Hepatocyte (in vitro differentiated cells): ENCODE data around the gene CBR1. TPM values are rescaled to one million over a fixed set of nuclear protein-coding genes. Genes with fewer than 3 reads are reported as not detected.

Experiments
- DNase-seq: peaks from one replicate; pipeline ENCODE4 v3.0.0-alpha.2; 2016; ENCODE audit warnings: low spot score
- H2AFZ ChIP-seq: fragments of 200-600 bp; sonication (generic); 2 replicates; pipeline ENCODE4 v1.6.0; 2016; ENCODE audit warnings: antibody characterized with exemption, mild to moderate bottlenecking
- H3K27ac ChIP-seq: fragments of 200-600 bp; sonication (generic); 2 replicates; pipeline ENCODE4 v1.5.1; 2016; ENCODE audit warnings: mild to moderate bottlenecking
- H3K27me3 ChIP-seq: fragments of 200-600 bp; sonication (generic); 2 replicates; pipeline ENCODE4 v1.6.1; 2016
- H3K36me3 ChIP-seq: fragments of 200-600 bp; sonication (generic); replicated peaks from 2 replicates; pipeline ENCODE4 v1.5.1; 2016; ENCODE audit warnings: low read depth; ENCODE audit not compliant: insufficient read depth
- H3K4me1 ChIP-seq: fragments of 200-600 bp; sonication (generic); 2 replicates; pipeline ENCODE4 v1.5.1; 2016; ENCODE audit warnings: mild to moderate bottlenecking, moderate library complexity; ENCODE audit not compliant: insufficient read depth
- H3K4me2 ChIP-seq: fragments of 200-600 bp; sonication (generic); 2 replicates; pipeline ENCODE4 v1.6.0; 2016
- H3K4me3 ChIP-seq: fragments of 200-600 bp; sonication (generic); 2 replicates; pipeline ENCODE4 v1.5.1; 2016; ENCODE audit warnings: mild to moderate bottlenecking
- H3K79me2 ChIP-seq: fragments of 200-600 bp; sonication (generic); 2 replicates; pipeline ENCODE4 v1.6.0; 2017; ENCODE audit warnings: mild to moderate bottlenecking
- H3K9me2 ChIP-seq: fragments of 200-600 bp; sonication (generic); replicated peaks from 2 replicates; pipeline ENCODE4 v1.6.0; 2017; ENCODE audit warnings: mild to moderate bottlenecking; ENCODE audit not compliant: insufficient read depth
- H3K9me3 ChIP-seq: fragments of 200-600 bp; sonication (generic); 2 replicates; pipeline ENCODE4 v1.5.1; 2016; ENCODE audit warnings: low read depth, mild to moderate bottlenecking
- H4K20me1 ChIP-seq: fragments of 200-600 bp; sonication (generic); 2 replicates; pipeline ENCODE4 v1.6.0; 2016; ENCODE audit warnings: mild to moderate bottlenecking; ENCODE audit not compliant: insufficient read depth, poor library complexity, severe bottlenecking
- EZH2 ChIP-seq: fragments of 200-600 bp; sonication (generic); IDR thresholded peaks from 2 replicates; pipeline ENCODE4 v1.6.1; 2016; ENCODE audit warnings: antibody characterized with exemption, mild to moderate bottlenecking, borderline replicate concordance
- EZH2phosphoT487 ChIP-seq: fragments of 200-600 bp; sonication (generic); IDR thresholded peaks from one replicate; pipeline ENCODE4 v1.6.1; 2018; ENCODE audit warnings: antibody characterized with exemption, mild to moderate bottlenecking, low read depth, moderate library complexity; ENCODE audit not compliant: unreplicated experiment, severe bottlenecking
- WGBS: methylation state at CpG from one replicate; pipeline ENCODE4 v1.1.6; 2016; ENCODE audit warnings: low lambda C conversion rate; ENCODE audit errors: missing lambda C conversion rate; 5-methylcytosine and 5-hydroxymethylcytosine counted together
- polyA plus RNA-seq: library from polyadenylated mRNA; unstranded; fragments of >200 nt; fragmentation: Nextera tagmentation; extraction: Ambion mirVana; gene quantifications from 2 replicates; pipeline ENCODE4 v1.2.1, GENCODE V29; 2016
- small RNA-seq: library from RNA; depleted of rRNA; stranded (forward); fragments of <200 nt; gene quantifications from one replicate; pipeline ENCODE3, GENCODE V24; 2014
- total RNA-seq: library from RNA; depleted of rRNA; stranded (reverse); fragments of >200 nt; gene quantifications from 2 replicates; pipeline ENCODE4 v1.2.3, GENCODE V29; 2014
- TF ChIP-seq, protein P1 (sequence below): fragments of 200-600 bp; sonication (generic); IDR thresholded peaks from 2 replicates; pipeline ENCODE4 v1.5.1; 2016; ENCODE audit warnings: antibody characterized with exemption, mild to moderate bottlenecking; ENCODE audit not compliant: poor library complexity

The CBR1 gene
- total and polyA plus RNA-seq, 2 experiments from 2014 or later: 113 to 130 TPM

GRCh38 chr21:36117286-36117741 lies 47.5 kb downstream of the CBR1 start:
- H3K27ac ChIP-seq: no peak overlapping the region
- H3K9me2 ChIP-seq: no peaks in the 10 kb centered on the region
- no peak overlapping the region for H3K4me2 ChIP-seq
- H4K20me1 ChIP-seq: no peaks in the 10 kb centered on the region
- H3K4me3 ChIP-seq: no peak overlapping the region
- DNase-seq: no peak
- H3K36me3 ChIP-seq: no peaks in the 10 kb centered on the region
- H3K4me1 ChIP-seq: peaks cover 3% of the 10 kb centered on the region
- H3K9me3 ChIP-seq: no peaks in the 10 kb centered on the region
- 81% methylated on average over 2 of the region's 2 CpGs for WGBS
- TF ChIP-seq, protein P1, sequence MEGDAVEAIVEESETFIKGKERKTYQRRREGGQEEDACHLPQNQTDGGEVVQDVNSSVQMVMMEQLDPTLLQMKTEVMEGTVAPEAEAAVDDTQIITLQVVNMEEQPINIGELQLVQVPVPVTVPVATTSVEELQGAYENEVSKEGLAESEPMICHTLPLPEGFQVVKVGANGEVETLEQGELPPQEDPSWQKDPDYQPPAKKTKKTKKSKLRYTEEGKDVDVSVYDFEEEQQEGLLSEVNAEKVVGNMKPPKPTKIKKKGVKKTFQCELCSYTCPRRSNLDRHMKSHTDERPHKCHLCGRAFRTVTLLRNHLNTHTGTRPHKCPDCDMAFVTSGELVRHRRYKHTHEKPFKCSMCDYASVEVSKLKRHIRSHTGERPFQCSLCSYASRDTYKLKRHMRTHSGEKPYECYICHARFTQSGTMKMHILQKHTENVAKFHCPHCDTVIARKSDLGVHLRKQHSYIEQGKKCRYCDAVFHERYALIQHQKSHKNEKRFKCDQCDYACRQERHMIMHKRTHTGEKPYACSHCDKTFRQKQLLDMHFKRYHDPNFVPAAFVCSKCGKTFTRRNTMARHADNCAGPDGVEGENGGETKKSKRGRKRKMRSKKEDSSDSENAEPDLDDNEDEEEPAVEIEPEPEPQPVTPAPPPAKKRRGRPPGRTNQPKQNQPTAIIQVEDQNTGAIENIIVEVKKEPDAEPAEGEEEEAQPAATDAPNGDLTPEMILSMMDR: no peak
- no peak for TF ChIP-seq EZH2phosphoT487
- no peak for TF ChIP-seq EZH2
- no peaks in the 10 kb centered on the region for H3K79me2 ChIP-seq
- H2AFZ ChIP-seq: no peak overlapping the region
- no peaks in the 10 kb centered on the region for H3K27me3 ChIP-seq

DNA sequence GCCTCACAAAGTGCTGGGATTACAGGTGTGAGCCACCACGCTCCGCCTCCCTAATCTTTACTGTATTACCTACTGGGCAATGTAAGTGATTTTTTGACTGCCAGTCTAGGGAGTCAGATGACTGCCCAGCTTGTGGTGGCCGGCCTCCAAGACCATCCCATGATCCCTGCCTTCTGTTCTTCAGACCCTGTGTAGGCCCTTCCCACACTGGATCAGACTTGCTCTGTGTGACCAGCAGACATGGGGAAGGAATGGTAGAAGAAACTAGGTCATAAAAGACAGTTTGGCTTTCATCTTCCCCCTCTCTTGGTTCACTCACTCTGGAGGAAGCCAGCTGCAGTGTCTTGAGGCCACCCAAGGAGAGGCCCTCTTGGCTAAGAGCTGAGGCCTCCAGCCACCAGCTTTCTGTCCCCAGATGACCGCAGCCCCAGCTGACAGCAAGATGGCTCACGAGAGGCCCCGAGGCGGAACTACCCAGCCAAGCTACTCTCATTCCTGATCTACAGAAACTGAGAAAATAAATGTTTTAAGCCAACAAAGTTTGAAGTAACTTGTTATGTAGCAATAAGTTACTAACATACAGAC lies 50.6 kb downstream of the CBR1 start:
- H4K20me1 ChIP-seq: no peaks in the 10 kb centered on the region
- TF ChIP-seq, protein P1: no peak
- no peak for TF ChIP-seq EZH2phosphoT487
- TF ChIP-seq EZH2: no peak
- H3K4me3 ChIP-seq: no peak overlapping the region
- no peaks in the 10 kb centered on the region for H3K79me2 ChIP-seq
- WGBS: 86% methylated on average over 7 of the region's 7 CpGs
- no peaks in the 10 kb centered on the region for H3K36me3 ChIP-seq
- no peaks in the 10 kb centered on the region for H3K27me3 ChIP-seq
- H3K27ac ChIP-seq: no peak overlapping the region
- no peak overlapping the region for H2AFZ ChIP-seq
- H3K9me3 ChIP-seq: no peaks in the 10 kb centered on the region
- H3K4me1 ChIP-seq: no peaks in the 10 kb centered on the region
- no peaks in the 10 kb centered on the region for H3K9me2 ChIP-seq
- H3K4me2 ChIP-seq: no peak overlapping the region
- DNase-seq: no peak

Small RNA genes lying within 50 kb of the gene (small RNA-seq; reads per million reads assigned to genes)
- not detected for gene RNU6-992P

Other genes with a start within 250 kb of the CBR1 start
- 16.6 and 20.5 TPM in 2 replicates for gene SETD4, start 9.5 kb upstream of the CBR1 start, total RNA-seq
- 13.7 and 17.8 TPM in 2 replicates for gene SETD4, start 9.5 kb upstream of the CBR1 start, polyA plus RNA-seq
- 0.12 and 1.7 TPM in 2 replicates for gene CBR3, start 65.1 kb downstream of the CBR1 start, total RNA-seq
- 0.22 and 0.56 TPM in 2 replicates for gene CBR3, start 65.1 kb downstream of the CBR1 start, polyA plus RNA-seq
- gene DOP1B, start 86.8 kb downstream of the CBR1 start, total RNA-seq: 9.1 and 17.7 TPM in 2 replicates
- gene DOP1B, start 86.8 kb downstream of the CBR1 start, polyA plus RNA-seq: 6.6 and 7.1 TPM in 2 replicates